ENCODE results near the gene TMEM127. TPM values are rescaled to one million over a fixed set of nuclear protein-coding genes. Genes with fewer than 3 reads are reported as not detected.
A peak's percentile ranks its signal among the peaks of the same experiment; 100 is the strongest.

The TMEM127 gene
- total RNA-seq, 4 donors from 2014 or later: 27.1 to 38.8 (median 30.9) TPM

- Histone ChIP-seq H3K9me3 (no peaks in the 10 kb centered on the region), H3K36me3 (no peaks in the 10 kb centered on the region), H3K27ac (no peak overlapping the region), H3K4me1 (peaks cover 67 to 81% of the 10 kb centered on the region in 2 donors), H3K4me3 (no peak overlapping the region), H3K27me3 (no peaks in the 10 kb centered on the region)
- TF ChIP-seq POLR2A (IDR thresholded peaks at IDR 0.05): no peak
- no peak for TF ChIP-seq CTCF (IDR thresholded peaks at IDR 0.05 in 4 of 5, conservative IDR thresholded peaks at IDR 0.05 in 1 of 5)
- in situ Hi-C loops (cut with MboI; ENCODE audit: low sequenced_read_pairs in 4 of 4) (no loop called here), intact Hi-C loops (cut with DNase I; ENCODE audit: low total_unique reads) (no loop called here)
- DNase-seq (no peak), ATAC-seq (no peak)
Observed at GRCh38 chr2:96243843-96244242, 22.0 kb downstream of the TMEM127 start.

- Histone ChIP-seq H3K4me3 (no peak overlapping the region), H3K27ac (peak overlapping the region; percentile 72 to 86 (median 78)), H3K36me3 (no peaks in the 10 kb centered on the region), H3K27me3 (no peaks in the 10 kb centered on the region), H3K4me1 (peaks cover 70 to 78% of the 10 kb centered on the region in 2 donors), H3K9me3 (no peaks in the 10 kb centered on the region)
- intact Hi-C loops (cut with DNase I; ENCODE audit: low total_unique reads) (loop anchor here (2.0 kb wide), 2 partner anchors 23 to 35 kb away; no protein-coding TSS in a partner anchor), in situ Hi-C loops (cut with MboI; ENCODE audit: low sequenced_read_pairs in 4 of 4) (no loop called here)
- no peak for DNase-seq
- no peak for TF ChIP-seq POLR2A (IDR thresholded peaks at IDR 0.05)
- no peak for TF ChIP-seq CTCF (IDR thresholded peaks at IDR 0.05 in 4 of 5, conservative IDR thresholded peaks at IDR 0.05 in 1 of 5)
- no peak for ATAC-seq
Observed at GRCh38 chr2:96241900-96242611, 23.7 kb downstream of the TMEM127 start.

GRCh38 chr2:96241227-96241626 lies 24.6 kb downstream of the TMEM127 start:
- ATAC-seq: no peak
- TF ChIP-seq CTCF (IDR thresholded peaks at IDR 0.05 in 4 of 5, conservative IDR thresholded peaks at IDR 0.05 in 1 of 5) (no peak), POLR2A (IDR thresholded peaks at IDR 0.05) (no peak)
- peaks cover 61 to 69% of the 10 kb centered on the region in 2 donors for H3K4me1 ChIP-seq
- intact Hi-C loops (cut with DNase I; ENCODE audit: low total_unique reads) (loop anchor here (2.0 kb wide), 2 partner anchors 22 to 34 kb away; no protein-coding TSS in a partner anchor), in situ Hi-C loops (cut with MboI; ENCODE audit: low sequenced_read_pairs in 4 of 4) (no loop called here)
- H3K27me3 ChIP-seq: no peaks in the 10 kb centered on the region
- H3K36me3 ChIP-seq: no peaks in the 10 kb centered on the region
- H3K4me3 ChIP-seq: no peak overlapping the region
- H3K27ac ChIP-seq: peak overlapping the region; percentile 72 to 86 (median 78)
- H3K9me3 ChIP-seq: no peaks in the 10 kb centered on the region
- DNase-seq: no peak

GRCh38 chr2:96240341-96241038 lies 25.3 kb downstream of the TMEM127 start:
- DNase-seq (peak; percentile 58 to 86), ATAC-seq (peak; percentile 89 to 94)
- Histone ChIP-seq H3K27ac (peak overlapping the region; percentile 72 to 86 (median 78)), H3K4me3 (peak overlapping the region in 1 of 4 donors; percentile 19), H3K9me3 (no peaks in the 10 kb centered on the region), H3K4me1 (peaks cover 55 to 62% of the 10 kb centered on the region in 2 donors), H3K27me3 (no peaks in the 10 kb centered on the region), H3K36me3 (no peaks in the 10 kb centered on the region)
- in situ Hi-C loops (cut with MboI; ENCODE audit: low sequenced_read_pairs in 4 of 4): no loop called here
- intact Hi-C loops (cut with DNase I; ENCODE audit: low total_unique reads): loop anchor here (2.0 kb wide), 2 partner anchors 22 to 34 kb away; no protein-coding TSS in a partner anchor
- no peak for TF ChIP-seq CTCF (IDR thresholded peaks at IDR 0.05 in 4 of 5, conservative IDR thresholded peaks at IDR 0.05 in 1 of 5)

All from gastrocnemius medialis (tissue), 4 donors.